ENCODE data around the gene WIPI1. TPM values are rescaled to one million over a fixed set of nuclear protein-coding genes. Genes with fewer than 3 reads are reported as not detected.

Gene WIPI1
- total and polyA plus RNA-seq, 10 of the 15 experiments (the other 5 are each of a cell fraction or from before 2014, with no cell fraction given) = 6.5 to 44.5 (median 26.2) TPM

DNA sequence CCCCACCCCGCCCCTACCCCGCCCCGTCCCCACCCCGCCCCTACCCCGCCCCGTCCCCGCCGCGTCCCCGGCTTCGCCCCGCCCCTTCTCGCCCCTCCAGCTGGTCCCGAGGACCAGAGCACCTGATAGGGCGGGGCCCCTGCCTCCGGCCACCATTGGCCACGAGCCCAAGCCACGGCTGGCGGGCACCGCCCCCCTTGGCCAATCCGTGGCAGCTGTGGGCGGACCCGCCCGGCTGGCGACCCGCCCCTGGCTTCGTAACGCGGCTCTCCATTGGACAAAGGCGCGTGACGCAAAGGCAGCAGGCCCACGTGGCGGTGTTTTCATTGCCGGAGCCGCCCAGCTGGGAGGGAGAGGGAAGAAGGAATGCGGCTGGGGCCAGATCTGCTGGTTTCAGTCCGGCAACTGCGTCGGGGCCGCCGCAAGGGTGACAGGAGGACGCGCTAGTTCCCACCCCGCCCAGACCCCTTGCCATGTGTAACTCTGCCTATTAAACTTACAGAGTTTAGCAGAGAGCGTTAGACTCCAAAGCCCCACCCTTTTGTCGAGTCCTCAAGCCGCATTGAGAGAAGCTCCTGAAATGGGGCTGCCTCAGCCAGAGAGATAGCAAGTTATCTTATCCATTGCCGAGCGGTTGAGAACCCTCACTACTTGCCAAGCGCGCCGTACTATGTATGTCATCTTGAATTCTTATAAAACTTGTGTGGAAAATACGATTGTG lies 403 bp upstream of the WIPI1 start (continued):
- TF ChIP-seq YBX1 (IDR thresholded peaks at IDR 0.05) (no peak), ZSCAN29 (IDR thresholded peaks at IDR 0.05) (no peak), KDM1A (IDR thresholded peaks at IDR 0.05; ENCODE audit: borderline replicate concordance) (no peak), RCOR1 (conservative IDR thresholded peaks at IDR 0.05; ENCODE audit: low read depth, low read length) (0 out of 2 replicates have a peak, but pooled peaks have one; percentile 24), PAX8 (IDR thresholded peaks at IDR 0.05) (no peak), JUNB (IDR thresholded peaks at IDR 0.05) (no peak), IRF3 (IDR thresholded peaks at IDR 0.05) (peak; percentile 79), ZBED1 (IDR thresholded peaks at IDR 0.05; ENCODE audit: borderline replicate concordance) (no peak), SREBF2 (IDR thresholded peaks at IDR 0.05; ENCODE audit: low read length) (0 out of 2 replicates have a peak, but pooled peaks have one; percentile 22), RBBP5 (conservative IDR thresholded peaks at IDR 0.05) (no peak), TBL1XR1 (IDR thresholded peaks at IDR 0.05; ENCODE audit: low read depth, low read length) (no peak)
- TF ChIP-seq, protein P1, sequence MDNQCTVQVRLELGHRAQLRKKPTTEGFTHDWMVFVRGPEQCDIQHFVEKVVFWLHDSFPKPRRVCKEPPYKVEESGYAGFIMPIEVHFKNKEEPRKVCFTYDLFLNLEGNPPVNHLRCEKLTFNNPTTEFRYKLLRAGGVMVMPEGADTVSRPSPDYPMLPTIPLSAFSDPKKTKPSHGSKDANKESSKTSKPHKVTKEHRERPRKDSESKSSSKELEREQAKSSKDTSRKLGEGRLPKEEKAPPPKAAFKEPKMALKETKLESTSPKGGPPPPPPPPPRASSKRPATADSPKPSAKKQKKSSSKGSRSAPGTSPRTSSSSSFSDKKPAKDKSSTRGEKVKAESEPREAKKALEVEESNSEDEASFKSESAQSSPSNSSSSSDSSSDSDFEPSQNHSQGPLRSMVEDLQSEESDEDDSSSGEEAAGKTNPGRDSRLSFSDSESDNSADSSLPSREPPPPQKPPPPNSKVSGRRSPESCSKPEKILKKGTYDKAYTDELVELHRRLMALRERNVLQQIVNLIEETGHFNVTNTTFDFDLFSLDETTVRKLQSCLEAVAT (IDR thresholded peaks at IDR 0.05) = 0 out of 2 replicates have a peak, but pooled peaks have one; percentile 14
- TF ChIP-seq, protein P2, sequence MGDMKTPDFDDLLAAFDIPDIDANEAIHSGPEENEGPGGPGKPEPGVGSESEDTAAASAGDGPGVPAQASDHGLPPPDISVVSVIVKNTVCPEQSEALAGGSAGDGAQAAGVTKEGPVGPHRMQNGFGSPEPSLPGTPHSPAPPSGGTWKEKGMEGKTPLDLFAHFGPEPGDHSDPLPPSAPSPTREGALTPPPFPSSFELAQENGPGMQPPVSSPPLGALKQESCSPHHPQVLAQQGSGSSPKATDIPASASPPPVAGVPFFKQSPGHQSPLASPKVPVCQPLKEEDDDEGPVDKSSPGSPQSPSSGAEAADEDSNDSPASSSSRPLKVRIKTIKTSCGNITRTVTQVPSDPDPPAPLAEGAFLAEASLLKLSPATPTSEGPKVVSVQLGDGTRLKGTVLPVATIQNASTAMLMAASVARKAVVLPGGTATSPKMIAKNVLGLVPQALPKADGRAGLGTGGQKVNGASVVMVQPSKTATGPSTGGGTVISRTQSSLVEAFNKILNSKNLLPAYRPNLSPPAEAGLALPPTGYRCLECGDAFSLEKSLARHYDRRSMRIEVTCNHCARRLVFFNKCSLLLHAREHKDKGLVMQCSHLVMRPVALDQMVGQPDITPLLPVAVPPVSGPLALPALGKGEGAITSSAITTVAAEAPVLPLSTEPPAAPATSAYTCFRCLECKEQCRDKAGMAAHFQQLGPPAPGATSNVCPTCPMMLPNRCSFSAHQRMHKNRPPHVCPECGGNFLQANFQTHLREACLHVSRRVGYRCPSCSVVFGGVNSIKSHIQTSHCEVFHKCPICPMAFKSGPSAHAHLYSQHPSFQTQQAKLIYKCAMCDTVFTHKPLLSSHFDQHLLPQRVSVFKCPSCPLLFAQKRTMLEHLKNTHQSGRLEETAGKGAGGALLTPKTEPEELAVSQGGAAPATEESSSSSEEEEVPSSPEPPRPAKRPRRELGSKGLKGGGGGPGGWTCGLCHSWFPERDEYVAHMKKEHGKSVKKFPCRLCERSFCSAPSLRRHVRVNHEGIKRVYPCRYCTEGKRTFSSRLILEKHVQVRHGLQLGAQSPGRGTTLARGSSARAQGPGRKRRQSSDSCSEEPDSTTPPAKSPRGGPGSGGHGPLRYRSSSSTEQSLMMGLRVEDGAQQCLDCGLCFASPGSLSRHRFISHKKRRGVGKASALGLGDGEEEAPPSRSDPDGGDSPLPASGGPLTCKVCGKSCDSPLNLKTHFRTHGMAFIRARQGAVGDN (IDR thresholded peaks at IDR 0.05) = no peak
- TF ChIP-seq, protein P3, sequence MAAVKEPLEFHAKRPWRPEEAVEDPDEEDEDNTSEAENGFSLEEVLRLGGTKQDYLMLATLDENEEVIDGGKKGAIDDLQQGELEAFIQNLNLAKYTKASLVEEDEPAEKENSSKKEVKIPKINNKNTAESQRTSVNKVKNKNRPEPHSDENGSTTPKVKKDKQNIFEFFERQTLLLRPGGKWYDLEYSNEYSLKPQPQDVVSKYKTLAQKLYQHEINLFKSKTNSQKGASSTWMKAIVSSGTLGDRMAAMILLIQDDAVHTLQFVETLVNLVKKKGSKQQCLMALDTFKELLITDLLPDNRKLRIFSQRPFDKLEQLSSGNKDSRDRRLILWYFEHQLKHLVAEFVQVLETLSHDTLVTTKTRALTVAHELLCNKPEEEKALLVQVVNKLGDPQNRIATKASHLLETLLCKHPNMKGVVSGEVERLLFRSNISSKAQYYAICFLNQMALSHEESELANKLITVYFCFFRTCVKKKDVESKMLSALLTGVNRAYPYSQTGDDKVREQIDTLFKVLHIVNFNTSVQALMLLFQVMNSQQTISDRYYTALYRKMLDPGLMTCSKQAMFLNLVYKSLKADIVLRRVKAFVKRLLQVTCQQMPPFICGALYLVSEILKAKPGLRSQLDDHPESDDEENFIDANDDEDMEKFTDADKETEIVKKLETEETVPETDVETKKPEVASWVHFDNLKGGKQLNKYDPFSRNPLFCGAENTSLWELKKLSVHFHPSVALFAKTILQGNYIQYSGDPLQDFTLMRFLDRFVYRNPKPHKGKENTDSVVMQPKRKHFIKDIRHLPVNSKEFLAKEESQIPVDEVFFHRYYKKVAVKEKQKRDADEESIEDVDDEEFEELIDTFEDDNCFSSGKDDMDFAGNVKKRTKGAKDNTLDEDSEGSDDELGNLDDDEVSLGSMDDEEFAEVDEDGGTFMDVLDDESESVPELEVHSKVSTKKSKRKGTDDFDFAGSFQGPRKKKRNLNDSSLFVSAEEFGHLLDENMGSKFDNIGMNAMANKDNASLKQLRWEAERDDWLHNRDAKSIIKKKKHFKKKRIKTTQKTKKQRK (IDR thresholded peaks at IDR 0.05; ENCODE audit: low read depth, low read length) = peak; percentile 43; the same call in 1 of the 2 replicates
